GM18507 (cell line): ENCODE data around the gene JMJD1C.
"Not testable (repeated sequence)": the region's sequence is repeated elsewhere in the genome, so short reads cannot be mapped to it uniquely, and the experiment has no call there.

Source experiments
- DNase-seq: peaks from one replicate; pipeline ENCODE4 v3.0.0; 2011; ENCODE audit warnings: low read depth; ENCODE audit not compliant: insufficient read length; ENCODE audit errors: extremely low spot score
- FAIRE-seq: peaks from 2 replicates; lab custom pipeline; 2011; peaks lifted over from hg19 to GRCh38; lab: Jason Lieb, UNC

JMJD1C gene

DNA sequence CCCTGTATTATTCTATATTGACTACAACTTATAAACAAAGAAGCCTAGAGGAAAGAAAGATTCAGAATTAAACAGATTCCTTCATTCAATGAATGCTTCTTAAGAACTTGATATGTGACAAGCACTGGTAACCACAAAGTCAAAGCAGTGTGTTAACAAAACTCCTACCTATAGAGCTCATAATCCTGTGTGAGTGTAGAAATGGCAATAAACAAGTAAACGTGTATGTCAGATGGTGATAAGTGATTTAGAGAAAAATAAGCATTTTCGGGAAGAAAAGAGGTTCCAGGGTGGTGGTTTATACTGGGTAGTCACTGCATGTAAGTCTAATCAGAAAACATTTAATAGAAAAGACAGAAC is 141.3 kb downstream of the JMJD1C start:
- DNase-seq = no peak
- no peak for FAIRE-seq

DNA sequence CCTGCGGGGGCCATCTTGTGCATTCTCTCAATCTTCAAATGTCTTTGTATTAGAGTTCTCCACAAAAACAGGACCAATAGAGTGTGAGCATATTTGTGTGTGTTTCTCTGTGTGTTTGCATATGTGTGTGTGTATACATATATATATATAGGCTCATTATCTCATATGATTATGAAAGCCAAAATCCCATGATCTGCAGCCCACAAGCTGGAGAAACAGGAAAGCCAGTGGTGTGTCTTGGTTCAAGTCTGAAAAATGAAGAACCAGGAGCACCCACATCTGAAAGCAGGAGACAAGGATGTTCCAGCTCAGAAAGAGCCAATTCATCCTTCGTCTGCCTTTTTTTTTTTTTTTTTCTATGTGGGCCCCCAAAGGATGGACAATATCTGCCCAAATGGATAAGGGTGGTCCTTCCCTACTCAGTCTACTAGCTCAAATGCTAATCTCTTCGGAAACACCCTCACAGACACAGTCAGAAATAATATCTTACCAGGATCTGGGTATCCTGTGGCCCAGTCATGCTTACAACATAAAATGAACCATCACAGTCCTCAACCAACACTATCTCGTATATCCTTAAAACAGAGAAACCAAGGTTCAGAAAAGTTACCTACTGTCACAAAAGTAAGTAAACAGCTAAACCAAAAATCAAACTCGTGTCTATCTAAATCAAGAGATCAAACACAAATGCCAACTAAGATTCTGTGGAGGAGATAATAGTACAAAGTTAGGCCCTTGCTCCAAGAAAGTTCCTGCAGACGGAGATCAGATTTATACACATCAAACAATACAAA is 141.9 kb downstream of the JMJD1C start:
- DNase-seq = no peak
- no peak for FAIRE-seq

DNA sequence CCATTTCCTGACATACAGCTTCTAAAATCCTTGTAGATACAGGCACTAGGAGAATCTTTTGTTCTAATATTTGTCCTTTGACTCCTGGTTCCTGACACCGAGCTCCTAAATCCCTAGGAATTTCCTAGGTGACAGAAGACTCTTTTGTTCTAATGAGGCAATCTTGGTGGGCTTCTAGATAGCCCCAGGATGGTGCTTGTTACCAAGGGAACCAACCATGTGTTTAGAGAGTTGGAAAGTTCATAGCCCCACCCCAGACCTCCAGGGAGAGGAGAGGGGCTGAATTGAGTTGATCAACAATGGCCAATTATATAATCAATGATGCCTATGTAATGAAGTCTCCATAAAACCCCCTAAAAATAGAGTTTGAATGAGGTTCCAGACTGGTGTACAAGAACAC is 145.1 kb downstream of the JMJD1C start:
- FAIRE-seq = no peak
- DNase-seq = no peak

DNA sequence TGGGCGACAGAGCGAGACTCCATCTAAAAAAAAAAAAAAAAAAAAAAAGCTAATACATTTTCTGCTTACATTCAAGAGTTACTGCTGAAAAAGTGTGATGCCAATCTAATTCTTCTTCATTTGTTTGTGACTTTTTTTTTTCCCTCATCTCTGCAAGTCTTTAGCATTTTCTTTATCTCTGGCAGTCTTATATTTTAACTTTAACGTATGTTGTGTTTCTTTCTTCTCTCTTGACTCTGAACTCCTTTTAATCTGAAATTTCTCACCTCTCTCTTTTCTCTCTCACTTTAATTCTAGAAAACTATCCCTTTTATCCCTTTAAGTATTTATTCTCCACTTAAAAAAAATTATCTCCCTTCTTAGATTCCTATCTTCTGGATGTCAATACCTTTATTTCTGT is 146.5 kb downstream of the JMJD1C start:
- FAIRE-seq (no peak), DNase-seq (no peak)

DNA sequence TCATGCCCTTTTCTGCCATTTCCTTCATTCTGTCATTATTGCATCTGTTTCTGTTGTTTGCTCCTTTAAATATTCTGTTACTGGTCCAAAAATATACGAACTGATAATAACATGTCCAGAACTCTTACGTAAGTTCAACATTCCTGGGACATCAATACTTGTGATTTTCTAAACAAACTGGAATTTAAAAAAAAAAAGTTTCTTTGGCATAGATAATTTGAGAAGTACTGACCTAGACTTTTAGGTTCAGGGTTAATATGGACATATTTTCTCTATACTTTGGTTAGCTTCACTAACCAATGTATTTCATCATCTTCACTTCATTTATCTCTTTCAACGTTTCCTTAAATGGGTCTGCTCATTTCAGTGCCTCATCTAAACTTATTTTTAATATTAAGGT is 147.3 kb downstream of the JMJD1C start:
- no peak for DNase-seq
- FAIRE-seq = peak; percentile 5

DNA sequence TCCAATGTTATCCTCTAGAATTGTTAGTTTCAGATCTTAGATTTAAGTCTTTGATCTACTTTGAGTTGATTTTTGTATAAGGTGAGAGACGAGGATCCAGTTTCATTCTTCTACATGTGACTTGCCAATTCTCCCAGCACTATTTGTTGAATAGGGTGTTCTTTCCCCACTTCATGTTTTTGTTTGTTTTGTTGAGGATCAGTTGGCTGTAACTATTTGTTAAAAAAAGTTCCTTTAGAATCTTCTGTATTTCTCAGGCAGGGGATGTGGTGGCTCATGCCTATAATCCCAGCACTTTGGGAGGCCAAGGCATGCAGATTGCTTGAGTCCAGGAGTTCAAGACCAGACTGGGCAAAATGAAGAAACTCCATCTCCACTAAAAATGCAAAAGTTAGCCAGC is 151.8 kb downstream of the JMJD1C start:
- DNase-seq = no peak
- no peak for FAIRE-seq

DNA sequence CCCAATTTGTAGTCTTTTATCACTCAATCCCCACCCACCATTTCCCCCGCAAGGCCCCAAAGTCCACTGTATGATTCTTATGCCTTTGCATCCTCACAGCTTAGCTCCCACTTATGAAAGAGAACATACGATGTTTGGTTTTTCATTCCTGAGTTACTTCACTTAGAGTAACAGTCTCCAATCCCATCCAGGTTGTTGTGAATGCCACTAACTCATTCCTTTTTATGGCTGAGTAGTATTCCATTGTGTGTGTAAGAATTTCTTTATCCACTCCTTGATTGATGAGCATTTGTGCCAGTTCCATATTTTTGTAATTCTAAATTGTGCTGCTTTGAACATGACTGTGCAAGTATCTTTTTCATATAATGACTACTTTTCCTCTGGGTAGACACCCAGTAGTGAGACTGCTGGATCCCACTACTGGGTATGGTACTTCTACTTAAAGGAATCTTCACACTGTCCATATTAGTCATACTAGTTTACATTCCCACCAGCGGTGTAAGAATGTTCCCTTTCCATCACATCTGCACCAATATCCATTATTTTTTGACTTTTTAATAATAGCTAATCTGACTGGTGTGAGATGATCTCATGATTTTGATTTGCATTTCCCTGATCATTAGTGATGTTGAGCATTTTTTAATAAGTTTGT is 152.6 kb downstream of the JMJD1C start:
- FAIRE-seq = no peak

DNA sequence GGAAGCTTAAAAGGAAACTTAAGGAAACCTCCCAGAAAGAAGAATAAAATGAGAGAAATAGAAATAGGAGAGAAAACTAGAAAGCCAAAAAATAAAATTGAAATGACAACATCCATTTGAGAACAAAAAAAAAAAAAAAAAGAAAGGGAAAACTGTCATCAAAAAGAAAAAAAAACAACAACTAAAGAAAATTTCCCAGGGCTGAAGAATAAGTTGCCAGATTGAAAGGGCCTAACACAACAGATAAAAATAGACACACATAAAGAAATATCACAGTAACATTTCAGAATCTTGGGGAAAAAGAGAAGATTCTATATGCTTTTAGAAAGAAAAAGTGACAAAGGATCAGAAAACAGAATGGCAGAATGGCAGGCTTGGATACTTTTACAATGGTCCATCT is 157.1 kb downstream of the JMJD1C start:
- FAIRE-seq = no peak

More for the DNA sequence above, 152.6 kb downstream of the JMJD1C start:
- no peak for DNase-seq

DNA sequence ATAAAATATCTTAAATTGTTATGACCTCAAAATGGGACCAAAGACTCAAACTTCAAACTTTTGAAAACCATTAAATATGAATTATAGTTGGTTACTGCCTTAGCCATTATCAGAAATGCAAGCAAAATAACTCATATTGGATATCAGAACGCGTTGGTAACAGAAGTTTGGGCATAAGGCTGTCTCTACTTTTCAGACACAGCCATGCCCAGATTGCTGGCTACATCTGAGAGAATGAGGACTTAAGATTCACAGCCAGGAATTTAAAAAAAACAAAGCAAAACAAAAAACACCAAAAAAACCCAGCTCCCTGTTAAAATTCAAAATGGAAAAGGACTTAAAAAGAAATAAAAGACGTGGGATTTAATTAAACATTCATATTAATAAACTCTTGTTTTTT is 161.6 kb downstream of the JMJD1C start:
- no peak for DNase-seq
- no peak for FAIRE-seq

More for the DNA sequence above, 157.1 kb downstream of the JMJD1C start:
- DNase-seq = no peak

DNA sequence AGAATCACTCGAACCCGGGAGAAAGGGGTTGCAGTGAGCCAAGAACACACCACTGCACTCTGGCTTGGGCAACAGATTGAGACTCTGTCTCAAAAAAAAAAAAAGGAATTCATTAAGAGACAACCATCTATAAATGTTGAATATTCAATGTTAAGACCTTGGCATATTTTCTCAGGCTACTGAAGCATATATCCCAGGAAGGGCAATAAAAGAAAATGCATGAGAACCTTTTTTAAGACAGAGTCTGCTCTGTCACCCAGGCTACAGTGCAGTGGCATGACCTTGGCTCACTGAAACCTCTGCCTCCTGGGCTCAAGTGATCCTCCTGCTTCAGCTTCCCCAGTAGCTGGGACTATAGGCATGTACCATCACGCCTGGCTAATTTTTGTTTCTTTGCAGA is 165.0 kb downstream of the JMJD1C start:
- FAIRE-seq (no peak), DNase-seq (no peak)

DNA sequence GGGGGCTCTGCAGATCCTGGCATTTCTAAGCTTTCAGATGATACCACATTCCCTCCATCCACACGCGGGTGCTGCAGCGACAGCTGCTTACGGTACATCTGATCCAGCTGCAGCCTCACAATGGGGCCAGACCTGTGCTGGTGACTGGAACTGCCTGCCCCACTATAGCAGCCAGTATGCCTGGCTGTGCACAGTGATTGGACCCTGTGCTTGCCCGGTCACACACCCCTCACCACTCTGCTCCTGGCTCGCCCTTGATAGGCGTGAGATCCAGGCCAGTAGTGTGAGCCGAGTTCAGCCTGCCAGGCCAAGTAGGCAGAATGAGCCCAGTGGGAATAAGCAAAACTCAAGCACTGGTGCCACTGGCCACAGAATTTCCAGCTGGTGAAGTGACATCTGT is 167.8 kb downstream of the JMJD1C start:
- no peak for DNase-seq
- FAIRE-seq = no peak

DNA sequence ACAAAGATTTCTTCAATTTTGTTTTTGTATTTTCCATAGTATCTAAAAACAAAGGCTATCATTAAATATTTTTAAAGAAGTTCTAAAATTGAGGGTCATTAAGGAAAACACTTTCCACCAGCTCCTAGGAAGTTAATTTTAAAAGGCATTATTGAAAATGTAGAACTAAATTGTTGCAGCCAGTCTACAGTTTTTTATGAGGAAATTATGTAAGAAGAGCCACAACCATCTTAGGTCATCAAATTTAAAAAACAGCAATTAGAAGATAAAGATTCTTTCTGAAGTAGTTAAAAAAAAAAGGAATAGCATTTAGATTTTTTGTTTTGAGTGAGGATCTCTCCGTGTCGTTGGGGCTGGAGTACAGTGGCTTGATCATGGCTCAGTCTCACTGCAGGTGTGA is 171.0 kb downstream of the JMJD1C start:
- DNase-seq = no peak
- no peak for FAIRE-seq

DNA sequence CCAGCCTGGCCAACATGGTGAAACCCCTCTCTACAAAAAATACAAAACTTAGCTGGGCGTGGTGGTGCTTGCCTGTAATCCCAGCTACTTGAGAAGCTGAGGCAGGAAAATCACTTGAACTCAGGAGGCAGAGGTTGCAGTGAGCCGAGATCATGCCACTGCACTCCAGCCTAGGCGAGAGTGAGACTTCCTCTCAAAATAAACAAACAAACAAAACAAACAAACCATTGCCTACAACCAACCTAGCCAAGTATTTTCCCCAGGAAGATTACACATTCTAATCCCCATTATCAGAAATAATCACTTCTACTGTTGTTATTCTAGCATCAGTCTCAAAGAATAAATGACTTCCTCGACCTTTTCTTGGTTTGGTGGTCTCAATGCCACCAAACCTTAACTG is 172.9 kb downstream of the JMJD1C start:
- not testable (repeated sequence) for FAIRE-seq, DNase-seq

DNA sequence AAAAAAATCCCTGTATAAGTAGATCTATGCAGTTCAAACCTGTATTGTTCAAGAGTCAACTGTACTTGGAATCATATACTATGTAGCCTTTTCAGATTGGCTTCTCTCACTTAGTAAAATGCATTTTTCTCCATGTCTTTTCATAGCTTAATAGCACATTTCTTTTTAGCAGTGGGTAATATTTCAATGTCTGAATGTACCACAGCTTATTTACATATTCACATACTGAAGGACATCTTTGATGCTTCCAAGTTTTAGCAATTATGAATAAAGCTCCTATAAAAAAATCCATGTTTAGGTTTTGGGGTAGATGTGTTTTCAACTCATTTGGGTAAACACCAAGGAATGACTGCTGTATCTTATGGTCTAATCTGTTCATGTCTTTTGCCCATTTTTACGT is 177.6 kb downstream of the JMJD1C start:
- FAIRE-seq (peak; percentile 18), DNase-seq (no peak)

DNA sequence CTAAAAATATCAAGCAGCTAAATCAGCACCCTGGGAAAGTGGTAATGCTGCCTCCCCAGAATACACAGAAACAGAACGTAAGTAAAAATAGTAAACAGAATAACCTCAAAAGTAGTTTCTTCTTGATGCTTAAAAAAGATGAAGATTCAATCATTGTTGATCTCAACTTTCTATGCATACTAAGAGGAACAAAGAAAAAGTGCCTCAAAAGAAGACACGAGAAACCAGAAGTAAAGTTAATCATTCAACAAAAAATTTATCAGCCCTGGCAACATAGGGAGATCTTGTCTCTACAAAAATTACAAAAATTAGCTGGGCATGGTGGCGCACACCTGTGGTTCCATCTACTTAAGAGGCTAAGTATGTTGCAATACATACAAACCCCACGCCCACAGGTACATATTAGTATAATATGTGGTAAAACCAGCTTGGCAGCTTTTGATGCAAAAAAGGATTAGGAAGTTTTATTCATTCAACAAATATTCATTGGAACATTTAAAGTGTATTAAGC is 179.0 kb downstream of the JMJD1C start:
- DNase-seq (peak; percentile 22), FAIRE-seq (peak; percentile 92)

DNA sequence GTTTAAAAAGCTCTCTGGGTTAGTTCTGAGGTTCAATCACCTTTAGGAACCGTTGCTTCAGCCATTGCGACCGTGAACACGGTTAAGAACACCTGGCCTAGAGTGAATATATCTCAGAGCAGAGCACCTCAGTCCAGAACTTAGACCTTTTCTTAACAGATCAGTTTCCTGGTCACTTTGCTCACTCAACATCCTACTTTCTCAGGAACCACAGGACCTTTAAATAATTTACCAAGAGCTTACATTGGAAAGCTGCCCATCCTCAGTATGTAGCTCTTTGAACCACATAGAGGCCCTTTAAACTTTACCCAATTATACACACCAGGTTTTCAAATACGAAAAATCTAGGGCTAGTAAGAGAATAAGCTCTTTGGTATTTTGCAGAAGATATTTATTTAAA is 179.4 kb downstream of the JMJD1C start:
- no peak for FAIRE-seq
- DNase-seq = no peak

DNA sequence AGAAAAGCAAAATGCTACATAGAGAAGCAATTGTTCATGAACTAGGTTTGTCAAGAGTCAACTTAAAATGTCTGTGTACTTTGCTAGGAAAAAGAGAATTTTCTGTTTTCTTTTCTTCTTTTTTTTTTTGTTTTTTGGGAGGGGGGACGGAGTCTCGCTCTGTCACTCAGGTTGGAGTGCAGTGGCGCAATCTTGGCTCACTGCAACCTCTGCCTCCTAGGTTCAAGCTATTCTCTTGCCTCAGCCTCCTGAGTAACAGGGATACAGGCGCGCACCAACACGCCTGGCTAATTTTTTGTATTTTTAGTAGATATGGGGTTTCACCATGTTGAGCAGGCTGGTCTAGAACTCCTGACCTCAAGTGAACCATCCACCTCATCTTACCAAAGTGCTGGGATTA is 181.9 kb downstream of the JMJD1C start:
- not testable (repeated sequence) for DNase-seq, FAIRE-seq

DNA sequence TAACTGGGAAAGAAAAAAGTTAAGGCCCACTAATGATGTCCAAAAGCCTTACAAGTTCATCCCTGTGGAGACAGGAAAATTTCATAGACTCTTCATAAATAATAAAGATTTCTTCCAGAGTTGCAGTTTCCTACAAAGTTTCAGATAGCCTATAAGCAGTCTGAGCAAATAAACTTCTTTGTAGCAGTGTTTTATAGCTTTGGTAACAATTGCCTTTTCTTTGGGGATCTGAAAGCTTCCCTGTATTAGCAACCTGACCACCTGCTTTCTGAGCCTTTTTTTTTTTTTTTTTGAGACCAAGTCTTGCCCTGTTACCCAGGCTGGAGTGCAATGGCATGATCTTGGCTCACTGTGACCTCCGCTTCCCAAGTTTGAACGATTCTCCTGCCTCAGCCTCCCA is 182.7 kb downstream of the JMJD1C start:
- FAIRE-seq = no peak
- DNase-seq = no peak

DNA sequence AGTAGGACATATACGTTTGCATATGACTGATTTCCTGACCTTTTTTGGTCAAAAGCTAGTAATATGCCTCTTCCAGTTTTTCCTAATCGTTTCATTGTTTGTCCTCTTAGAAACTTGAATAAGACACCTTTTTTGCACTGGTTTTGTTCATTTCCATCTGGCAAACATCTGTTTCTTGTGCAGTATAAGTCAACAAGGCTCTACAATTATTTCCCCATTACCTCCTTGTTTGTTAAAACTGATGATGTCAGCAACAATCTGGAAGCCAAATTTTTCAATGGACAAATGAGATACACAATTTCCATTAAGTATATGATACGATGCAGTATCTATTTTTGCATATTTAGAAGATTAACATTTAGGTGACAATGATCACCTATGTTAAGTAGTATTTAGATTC is 183.8 kb downstream of the JMJD1C start:
- DNase-seq (no peak), FAIRE-seq (no peak)

DNA sequence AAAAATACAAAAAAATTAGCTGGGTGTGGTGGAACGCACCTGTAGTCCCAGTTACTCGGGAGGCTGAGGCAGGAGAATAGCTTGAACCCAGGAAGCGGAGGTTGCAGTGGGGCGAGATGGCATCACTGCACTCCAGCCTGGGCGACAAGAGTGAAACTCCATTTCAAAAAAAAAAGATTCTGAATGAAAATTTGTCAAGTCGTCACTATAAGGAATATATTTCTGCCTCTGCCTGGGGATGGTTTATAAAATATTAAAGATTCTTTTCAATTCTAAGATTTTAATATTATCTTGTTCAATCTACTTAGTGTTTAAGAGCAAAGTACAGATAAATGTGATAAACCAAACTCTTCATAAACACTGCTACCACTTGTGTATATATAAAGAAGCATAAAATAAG is 185.4 kb downstream of the JMJD1C start:
- FAIRE-seq (no peak), DNase-seq (no peak)

DNA sequence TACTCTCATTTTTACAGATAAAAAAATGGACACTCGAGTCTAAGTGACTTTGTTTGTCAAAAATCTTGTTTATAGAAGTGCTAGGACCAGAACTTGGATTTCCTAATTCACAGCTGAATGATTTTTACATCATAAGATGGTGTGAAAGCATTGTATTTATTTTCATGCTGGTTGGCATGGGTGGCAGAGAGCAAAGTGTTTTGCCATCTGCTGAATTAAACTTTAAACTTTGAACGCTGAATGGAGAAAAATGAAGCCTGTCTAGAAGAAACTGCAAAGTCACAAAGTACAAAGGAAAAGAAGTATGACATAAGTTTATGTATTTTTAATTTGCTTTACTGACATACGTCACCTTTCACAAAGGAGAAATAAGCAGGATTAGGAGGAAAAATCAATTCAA is 190.7 kb downstream of the JMJD1C start:
- DNase-seq = no peak
- no peak for FAIRE-seq
